NCI-H1417 (cell line): ENCODE data around the gene PRPF38B.
A peak's percentile ranks its signal among the peaks of the same experiment; 100 is the strongest.

Experiments
- DNase-seq, 3 experiments: peaks; one replicate each; lab custom pipeline; 2025; lab: John Stamatoyannopoulos, UW

PRPF38B gene

GRCh38 chr1:108717774-108718316 lies 25.7 kb downstream of the PRPF38B start:
- DNase-seq, result peak in 1 of 3 experiments; percentile 57

- DNase-seq, result no peak
Measured at GRCh38 chr1:108718927-108719655, 27.0 kb downstream of the PRPF38B start.

GRCh38 chr1:108719656-108720435 lies 27.7 kb downstream of the PRPF38B start:
- no peak for DNase-seq

GRCh38 chr1:108722292-108722691 lies 30.2 kb downstream of the PRPF38B start:
- DNase-seq, result no peak

DNA sequence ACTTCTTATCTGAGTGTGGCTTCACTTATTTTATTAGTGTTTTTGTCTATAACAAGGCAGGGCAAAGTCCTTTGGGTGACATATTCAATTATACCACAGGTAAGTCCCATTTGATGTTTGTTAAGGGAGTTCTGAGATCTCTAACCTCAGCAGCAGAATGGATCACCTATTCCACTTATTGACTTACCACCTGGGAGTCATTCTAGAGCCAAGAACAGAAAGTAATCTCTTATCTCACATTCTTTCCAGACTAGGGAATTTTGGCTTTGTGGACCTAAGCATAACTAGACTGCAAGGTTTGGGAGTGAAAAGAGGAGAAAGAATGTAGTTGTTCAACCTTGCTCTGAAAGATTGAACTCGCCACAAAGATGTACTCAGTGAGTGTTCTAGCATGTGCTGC lies 33.8 kb downstream of the PRPF38B start:
- DNase-seq, result no peak

DNA sequence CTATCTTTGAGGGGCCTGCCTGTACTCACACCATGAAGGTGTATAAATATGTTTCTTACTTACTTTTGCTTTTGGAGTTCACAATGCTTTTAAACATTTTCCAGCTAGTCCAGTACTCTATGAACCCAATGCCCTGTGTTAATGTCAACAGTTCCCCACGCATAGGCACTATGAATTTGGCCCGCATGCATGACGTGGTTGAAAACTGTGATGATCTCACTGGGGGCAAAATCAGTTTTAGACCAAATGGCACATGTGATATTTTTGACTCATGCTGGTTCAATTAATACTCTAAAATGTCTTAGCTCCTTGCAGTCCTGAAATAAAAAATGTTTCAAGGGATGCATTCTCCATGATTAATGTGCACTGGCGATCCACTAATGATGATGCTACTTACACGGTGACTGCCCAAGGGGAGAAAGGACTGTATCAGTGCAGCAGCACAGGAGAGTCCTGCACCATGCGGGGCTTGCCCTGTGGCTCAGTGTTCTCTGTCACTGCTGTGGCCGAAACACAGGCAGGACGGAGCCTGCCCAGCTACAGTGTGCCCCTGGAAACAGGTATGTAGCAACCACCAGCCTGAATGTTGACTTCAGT lies 36.3 kb downstream of the PRPF38B start:
- DNase-seq, result no peak

- no peak for DNase-seq
Measured at GRCh38 chr1:108729481-108729880, 37.4 kb downstream of the PRPF38B start.

GRCh38 chr1:108732398-108732797 lies 40.3 kb downstream of the PRPF38B start:
- DNase-seq, result no peak

GRCh38 chr1:108734171-108734865 lies 42.2 kb downstream of the PRPF38B start:
- DNase-seq, result no peak

- no peak for DNase-seq
Measured at GRCh38 chr1:108742253-108742652, 50.1 kb downstream of the PRPF38B start.

DNA sequence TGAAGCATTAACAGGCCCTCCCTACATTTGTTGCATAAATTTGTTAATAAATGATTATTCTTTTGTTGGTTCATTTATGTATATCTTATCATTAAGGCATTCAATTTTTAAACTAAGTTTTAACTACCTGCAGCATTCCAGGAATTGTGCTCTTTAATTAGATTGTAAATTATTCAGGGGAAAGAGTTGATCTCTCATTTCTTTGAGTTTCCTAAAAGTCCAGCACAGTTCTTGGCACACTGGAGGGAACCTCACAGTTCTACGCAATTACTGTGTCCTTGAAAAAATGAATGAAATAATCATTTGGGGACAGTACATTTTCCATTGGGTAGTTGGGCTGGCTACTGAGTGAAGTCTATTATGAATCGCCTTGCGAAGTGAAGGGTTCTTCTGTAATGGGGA lies 53.9 kb downstream of the PRPF38B start:
- DNase-seq, result no peak

- DNase-seq, result peak; percentile 94 to 98 (median 97)
Measured at GRCh38 chr1:108746382-108747170, 54.5 kb downstream of the PRPF38B start, which contains the start of gene STXBP3. TSS of gene STXBP3 (plus strand) at chr1:108746674. CDS start at chr1:108746738, 64 bp downstream.

DNA sequence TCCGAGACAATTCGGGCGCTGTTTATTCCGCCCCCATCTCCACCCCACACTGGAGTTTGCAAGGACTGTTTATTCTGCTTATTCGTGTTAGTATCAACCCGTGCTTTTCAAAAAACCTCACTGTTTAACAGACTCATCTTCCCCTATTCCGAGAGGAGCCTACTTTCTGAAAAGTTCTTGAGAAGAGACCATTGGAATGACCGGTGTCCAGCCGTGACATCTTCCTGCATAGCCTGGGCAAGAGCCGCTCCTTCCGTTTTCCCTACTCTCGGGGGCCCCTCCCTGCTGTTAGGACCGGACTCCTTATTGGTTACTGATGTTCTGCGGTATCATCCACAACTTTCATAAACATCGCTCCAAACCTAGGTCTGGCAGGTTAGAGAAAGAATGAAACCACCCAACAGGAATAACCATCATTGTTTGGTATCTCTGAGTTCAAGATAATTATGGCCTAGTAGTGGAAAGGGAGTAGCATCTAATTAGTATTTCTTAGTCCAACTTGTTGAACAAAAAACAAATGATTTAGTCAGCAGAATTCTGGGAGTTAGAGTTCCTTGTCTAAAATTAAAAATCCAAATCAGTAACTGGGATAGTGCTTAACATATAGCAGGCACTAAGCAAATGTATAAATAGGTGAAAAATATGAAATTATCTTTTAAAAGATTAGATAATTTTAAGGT lies 55.2 kb downstream of the PRPF38B start:
- peak; percentile 65 to 77 (median 68) for DNase-seq

DNA sequence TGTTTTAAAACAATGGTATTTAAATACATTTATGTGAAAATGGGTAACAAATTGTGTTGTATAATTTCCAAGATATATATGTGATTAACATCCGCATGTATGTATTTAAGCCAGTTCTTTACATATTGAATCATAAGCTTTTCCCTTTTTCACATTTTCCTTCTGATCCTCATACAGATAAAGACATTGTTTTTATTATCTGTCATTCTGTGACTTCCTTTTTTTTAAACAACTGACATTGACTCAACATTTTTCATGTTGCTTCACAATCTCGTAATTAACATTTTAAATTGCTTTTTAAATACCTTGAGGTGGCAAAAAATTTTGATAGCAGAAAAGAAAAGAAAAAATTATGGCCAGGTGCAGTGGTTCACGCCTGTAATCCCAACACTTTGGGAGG lies 55.8 kb downstream of the PRPF38B start:
- no peak for DNase-seq

- no peak for DNase-seq
Measured at GRCh38 chr1:108749081-108749480, 57.0 kb downstream of the PRPF38B start.

DNA sequence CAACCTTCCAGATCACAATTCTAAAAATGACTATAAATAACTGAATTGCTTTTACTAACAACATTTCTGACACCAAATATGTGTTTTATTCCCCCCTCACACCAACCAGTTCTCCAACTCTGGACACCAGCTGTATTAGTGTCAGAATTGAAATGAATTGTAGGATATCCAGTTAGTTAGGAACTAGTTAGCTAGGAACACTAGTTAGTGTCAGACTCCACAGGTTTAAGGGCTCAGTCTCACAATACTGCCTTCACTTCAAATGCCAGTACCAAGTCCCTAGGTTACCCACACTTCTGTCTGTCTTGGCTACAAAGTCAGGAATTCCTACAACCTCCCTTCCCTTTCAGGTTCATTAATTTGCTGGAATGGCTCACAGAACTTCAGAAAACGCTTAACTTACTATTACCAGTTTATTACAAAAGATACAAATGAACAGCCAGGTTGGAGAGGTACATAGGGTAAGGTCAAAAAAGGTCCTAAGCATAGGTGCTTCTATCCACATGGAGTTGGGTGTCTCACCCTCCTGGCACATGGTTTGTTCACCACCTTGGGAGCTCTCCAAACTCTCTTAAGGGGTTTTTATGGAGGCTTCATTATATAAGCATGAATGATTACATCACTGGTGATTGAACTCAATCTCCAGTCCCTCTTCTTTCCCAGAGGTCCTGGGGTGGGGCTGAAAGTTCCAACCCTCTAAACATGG lies 58.5 kb downstream of the PRPF38B start:
- no peak for DNase-seq
